ENCODE measurements around the gene C2CD4B. TPM values are rescaled to one million over a fixed set of nuclear protein-coding genes. Genes with fewer than 3 reads are reported as not detected.
A peak's percentile ranks its signal among the peaks of the same experiment; 100 is the strongest.

C2CD4B gene
- total and polyA plus RNA-seq, 2 of the 13 experiments (the other 11 are each of a cell fraction or from before 2014, with no cell fraction given), result not detected

DNA sequence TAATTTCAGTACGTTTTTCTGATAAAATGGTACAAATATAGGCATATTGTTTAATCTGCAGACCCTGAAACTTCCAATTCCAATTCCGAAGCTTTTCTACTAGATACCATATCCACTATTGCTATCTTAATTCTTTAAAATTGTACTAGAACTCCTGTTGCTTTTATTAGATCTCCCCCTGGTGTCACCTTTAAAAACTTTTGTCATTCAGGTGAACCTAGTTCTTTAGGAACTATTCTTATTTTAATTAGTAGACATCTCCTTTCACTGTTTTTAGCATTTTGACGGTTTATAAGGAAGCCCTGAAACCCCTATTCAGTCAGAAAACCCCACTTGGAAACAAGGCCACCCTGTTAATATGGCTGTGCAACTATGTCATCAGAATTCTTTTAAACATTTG is 22.3 kb downstream of the C2CD4B start:
- CTCF ChIA-PET (ENCODE audit: low intra/inter-chr PET ratio, low total read pairs), result no interaction called here
- POLR2A ChIA-PET, result no interaction called here

More for the DNA sequence above, 22.3 kb downstream of the C2CD4B start:
- 11% methylated on average over 3 of the region's 3 CpGs for WGBS (ENCODE audit: low lambda C conversion rate)
- Histone ChIP-seq H3K79me2 (ENCODE audit: insufficient read depth, low read length) (no peaks in the 10 kb centered on the region), H3K4me2 (ENCODE audit: low read depth, low read length) (no peak overlapping the region), H3K36me3 (replicated peaks in 1 of 2; ENCODE audit: control insufficient read depth in 1 of 2, insufficient read depth in 2 of 2, low read length in 2 of 2) (no peaks in the 10 kb centered on the region), H3K9me3 (ENCODE audit: low read length) (no peaks in the 10 kb centered on the region), H3K9ac (ENCODE audit: insufficient read depth, low read depth, low read length) (no peak overlapping the region), H2AFZ (ENCODE audit: low read length) (no peak overlapping the region), H4K20me1 (ENCODE audit: insufficient read depth, low read length) (no peaks in the 10 kb centered on the region), H3K27ac (ENCODE audit: extremely low read length, insufficient read depth, low read length) (no peak overlapping the region), H3K27me3 (ENCODE audit: control insufficient read depth in 1 of 2, insufficient read depth in 2 of 2, low read length in 2 of 2) (peaks cover 0 to 4% of the 10 kb centered on the region in 2 experiments; a peak in 1 of 5 replicates), H3K4me1 (ENCODE audit: insufficient read depth, low read length) (no peaks in the 10 kb centered on the region), H3K4me3 (replicated peaks in 1 of 3; ENCODE audit: insufficient read depth in 1 of 3, low read depth in 2 of 3, low read length in 3 of 3) (no peak overlapping the region)
- BruUV-seq (replicated peaks), result no TSS peak
- no peak for DNase-seq (ENCODE audit: low spot score)
- intact Hi-C loops (cut with micrococcal nuclease; ENCODE audit: unreplicated experiment) (no loop called here), in situ Hi-C loops (cut with HindIII; ENCODE audit: extremely low pct_ligation_motif_present, low pct_unique_long_range_greater_than_20kb) (no loop called here)
- no peak for ATAC-seq
- TF ChIP-seq ZNF773 (CRISPR knock-in tag; IDR thresholded peaks at IDR 0.05; ENCODE audit: borderline replicate concordance) (no peak), ZNF510 (CRISPR knock-in tag; IDR thresholded peaks at IDR 0.05; ENCODE audit: low read depth) (no peak), MAFK (conservative IDR thresholded peaks at IDR 0.05 in 1 of 2, IDR thresholded peaks at IDR 0.05 in 1 of 2; ENCODE audit: low read length in 2 of 2) (no peak), ZNF232 (CRISPR knock-in tag; IDR thresholded peaks at IDR 0.05; ENCODE audit: borderline replicate concordance) (no peak), ZNF761 (CRISPR knock-in tag; conservative IDR thresholded peaks at IDR 0.05) (no peak), MAFF (IDR thresholded peaks at IDR 0.05; ENCODE audit: low read depth, low read length) (no peak), STAG1 (CRISPR knock-in tag; IDR thresholded peaks at IDR 0.05) (peak; percentile 35)
- TF ChIP-seq, protein P1, sequence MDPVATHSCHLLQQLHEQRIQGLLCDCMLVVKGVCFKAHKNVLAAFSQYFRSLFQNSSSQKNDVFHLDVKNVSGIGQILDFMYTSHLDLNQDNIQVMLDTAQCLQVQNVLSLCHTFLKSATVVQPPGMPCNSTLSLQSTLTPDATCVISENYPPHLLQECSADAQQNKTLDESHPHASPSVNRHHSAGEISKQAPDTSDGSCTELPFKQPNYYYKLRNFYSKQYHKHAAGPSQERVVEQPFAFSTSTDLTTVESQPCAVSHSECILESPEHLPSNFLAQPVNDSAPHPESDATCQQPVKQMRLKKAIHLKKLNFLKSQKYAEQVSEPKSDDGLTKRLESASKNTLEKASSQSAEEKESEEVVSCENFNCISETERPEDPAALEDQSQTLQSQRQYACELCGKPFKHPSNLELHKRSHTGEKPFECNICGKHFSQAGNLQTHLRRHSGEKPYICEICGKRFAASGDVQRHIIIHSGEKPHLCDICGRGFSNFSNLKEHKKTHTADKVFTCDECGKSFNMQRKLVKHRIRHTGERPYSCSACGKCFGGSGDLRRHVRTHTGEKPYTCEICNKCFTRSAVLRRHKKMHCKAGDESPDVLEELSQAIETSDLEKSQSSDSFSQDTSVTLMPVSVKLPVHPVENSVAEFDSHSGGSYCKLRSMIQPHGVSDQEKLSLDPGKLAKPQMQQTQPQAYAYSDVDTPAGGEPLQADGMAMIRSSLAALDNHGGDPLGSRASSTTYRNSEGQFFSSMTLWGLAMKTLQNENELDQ (CRISPR knock-in tag; IDR thresholded peaks at IDR 0.05; ENCODE audit: borderline replicate concordance), result no peak
- FAIRE-seq, result no peak
